Adrenal gland (tissue), 5 donors: ENCODE measurements around the gene GALE.

Experiments used
- POLR2A ChIP-seq, 2 donors: fragments of 450-650 bp; IDR thresholded peaks; one replicate each; pipeline ENCODE4 v1.6.1; 2017; ENCODE audit warnings: antibody characterized with exemption in 2 of 2, mild to moderate bottlenecking in 2 of 2, moderate library complexity in 1 of 2
- TF ChIP-seq, protein P1 (sequence below), 6 experiments: fragments of 450-650 bp in 4 of 6; fragments of 200-600 bp in 2 of 6; sonication (generic) in 1 of 6; IDR thresholded peaks; 1 replicate in 5 of 6; 2 replicates in 1 of 6; pipeline versions ENCODE4 v1.5.1 to v1.8.0; 2016 to 2021; ENCODE audit warnings: antibody characterized with exemption in 6 of 6, mild to moderate bottlenecking in 2 of 6, moderate library complexity in 1 of 6
- donor health status: DM: no; HTN: no; CAD: no.

DNA sequence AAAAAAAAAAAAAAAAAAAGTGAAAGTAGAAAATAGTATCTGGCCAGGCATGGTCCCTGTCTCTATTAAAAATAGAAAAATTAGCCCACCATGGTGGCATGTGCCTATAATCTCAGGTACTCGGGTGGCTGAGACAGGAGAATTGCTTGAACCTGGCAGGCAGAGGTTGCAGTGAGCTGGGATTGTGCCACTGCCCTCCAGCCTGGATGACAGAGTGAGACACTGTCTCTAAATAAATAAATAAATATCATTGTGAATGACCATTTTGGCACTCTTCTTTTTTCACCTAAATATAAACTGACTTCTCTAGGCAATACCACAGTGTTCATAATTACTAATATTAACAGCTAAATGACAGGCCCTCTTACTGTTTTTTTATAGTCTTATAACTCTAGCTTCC, 42.7 kb downstream of the GALE start:
- TF ChIP-seq, protein P1, sequence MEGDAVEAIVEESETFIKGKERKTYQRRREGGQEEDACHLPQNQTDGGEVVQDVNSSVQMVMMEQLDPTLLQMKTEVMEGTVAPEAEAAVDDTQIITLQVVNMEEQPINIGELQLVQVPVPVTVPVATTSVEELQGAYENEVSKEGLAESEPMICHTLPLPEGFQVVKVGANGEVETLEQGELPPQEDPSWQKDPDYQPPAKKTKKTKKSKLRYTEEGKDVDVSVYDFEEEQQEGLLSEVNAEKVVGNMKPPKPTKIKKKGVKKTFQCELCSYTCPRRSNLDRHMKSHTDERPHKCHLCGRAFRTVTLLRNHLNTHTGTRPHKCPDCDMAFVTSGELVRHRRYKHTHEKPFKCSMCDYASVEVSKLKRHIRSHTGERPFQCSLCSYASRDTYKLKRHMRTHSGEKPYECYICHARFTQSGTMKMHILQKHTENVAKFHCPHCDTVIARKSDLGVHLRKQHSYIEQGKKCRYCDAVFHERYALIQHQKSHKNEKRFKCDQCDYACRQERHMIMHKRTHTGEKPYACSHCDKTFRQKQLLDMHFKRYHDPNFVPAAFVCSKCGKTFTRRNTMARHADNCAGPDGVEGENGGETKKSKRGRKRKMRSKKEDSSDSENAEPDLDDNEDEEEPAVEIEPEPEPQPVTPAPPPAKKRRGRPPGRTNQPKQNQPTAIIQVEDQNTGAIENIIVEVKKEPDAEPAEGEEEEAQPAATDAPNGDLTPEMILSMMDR (IDR thresholded peaks at IDR 0.05) = no peak
- TF ChIP-seq POLR2A (IDR thresholded peaks at IDR 0.05) = no peak
